Activated T-helper 2 cell treated with anti-CD3 and anti-CD28 coated beads, Interferon-gamma antibody, Interleukin-2, Interleukin-4, amounts not matched to agents 10 μg/mL and 5 μg/mL and 100 μg/mL, durations not matched to agents 14 hours and 24 hours and 36 hours (primary cell): Measurements from ENCODE around the gene LRRFIP1. TPM values are rescaled to one million over a fixed set of nuclear protein-coding genes. Genes with fewer than 3 reads are reported as not detected.
"Not testable (repeated sequence)": the region's sequence is repeated elsewhere in the genome, so short reads cannot be mapped to it uniquely, and the experiment has no call there.

Experiments
- DNase-seq: peaks from one replicate; pipeline ENCODE4 v3.0.0; 2021; ENCODE audit warnings: low spot score
- H3K27ac Mint-ChIP-seq: one replicate; pipeline ENCODE4 v1.8.0; 2021; ENCODE audit warnings: mixed read lengths
- H3K27me3 Mint-ChIP-seq: one replicate; pipeline ENCODE4 v1.8.0; 2021; ENCODE audit warnings: low read depth, mixed read lengths
- H3K36me3 Mint-ChIP-seq: one replicate; pipeline ENCODE4 v1.8.0; 2021; ENCODE audit warnings: low read depth, mixed read lengths
- H3K4me1 Mint-ChIP-seq: one replicate; pipeline ENCODE4 v1.8.0; 2021; ENCODE audit warnings: low read depth, mixed read lengths
- H3K4me3 Mint-ChIP-seq: one replicate; pipeline ENCODE4 v1.8.0; 2021; ENCODE audit warnings: low read depth, mild to moderate bottlenecking, moderate library complexity, mixed read lengths
- H3K9me3 Mint-ChIP-seq: one replicate; pipeline ENCODE4 v1.8.0; 2021; ENCODE audit warnings: mixed read lengths
- intact Hi-C: fragments of 100-400 bp; cut with micrococcal nuclease; formaldehyde crosslinking; loops from one replicate; pipeline ENCODE4 v1.15.1; 2023
- total RNA-seq: library from RNA; stranded (reverse); gene quantifications from 2 replicates; pipeline ENCODE4 v1.2.3, GENCODE V29; 2022

Gene LRRFIP1
- total RNA-seq, 1 donor from 2014 or later: 256 TPM

- Mint-ChIP-seq H3K27ac (no peak overlapping the region), H3K4me1 (peaks cover 15% of the 10 kb centered on the region)
- intact Hi-C loops: no loop called here
Observed at GRCh38 chr2:237602409-237602808, 25.0 kb upstream of the LRRFIP1 start.

GRCh38 chr2:237603049-237603717, 24.2 kb upstream of the LRRFIP1 start:
- intact Hi-C loops: no loop called here
- no peak overlapping the region for H3K4me3 Mint-ChIP-seq

More at GRCh38 chr2:237602409-237602808, 25.0 kb upstream of the LRRFIP1 start:
- H3K27me3 Mint-ChIP-seq: no peaks in the 10 kb centered on the region
- H3K36me3 Mint-ChIP-seq: no peaks in the 10 kb centered on the region
- H3K4me3 Mint-ChIP-seq: no peak overlapping the region
- H3K9me3 Mint-ChIP-seq: no peaks in the 10 kb centered on the region
- DNase-seq: no peak

GRCh38 chr2:237603718-237604362, 23.5 kb upstream of the LRRFIP1 start:
- peaks cover 8% of the 10 kb centered on the region for H3K27me3 Mint-ChIP-seq
- no peaks in the 10 kb centered on the region for H3K36me3 Mint-ChIP-seq
- DNase-seq: peak; percentile 54
- intact Hi-C loops: no loop called here
- H3K9me3 Mint-ChIP-seq: no peaks in the 10 kb centered on the region
- peak overlapping the region; percentile 36 for H3K27ac Mint-ChIP-seq
- H3K4me1 Mint-ChIP-seq: peaks cover 15% of the 10 kb centered on the region
- no peak overlapping the region for H3K4me3 Mint-ChIP-seq

More at GRCh38 chr2:237603049-237603717, 24.2 kb upstream of the LRRFIP1 start:
- Mint-ChIP-seq H3K4me1 (peaks cover 15% of the 10 kb centered on the region), H3K9me3 (no peaks in the 10 kb centered on the region), H3K27me3 (peaks cover 2% of the 10 kb centered on the region), H3K27ac (peak overlapping the region; percentile 36), H3K36me3 (no peaks in the 10 kb centered on the region)
- no peak for DNase-seq

- Mint-ChIP-seq H3K27me3 (peaks cover 11% of the 10 kb centered on the region), H3K4me1 (peaks cover 15% of the 10 kb centered on the region), H3K27ac (no peak overlapping the region), H3K9me3 (no peaks in the 10 kb centered on the region), H3K4me3 (no peak overlapping the region), H3K36me3 (no peaks in the 10 kb centered on the region)
- intact Hi-C loops: no loop called here
- no peak for DNase-seq
Observed at GRCh38 chr2:237604391-237604790, 23.0 kb upstream of the LRRFIP1 start.

- Mint-ChIP-seq H3K4me3 (no peak overlapping the region), H3K9me3 (no peaks in the 10 kb centered on the region), H3K4me1 (peaks cover 15% of the 10 kb centered on the region), H3K36me3 (no peaks in the 10 kb centered on the region), H3K27me3 (peaks cover 16% of the 10 kb centered on the region), H3K27ac (no peak overlapping the region)
- no peak for DNase-seq
- intact Hi-C loops: no loop called here
Observed at GRCh38 chr2:237604960-237605359, 22.4 kb upstream of the LRRFIP1 start.

- H3K27ac Mint-ChIP-seq, H3K4me3 Mint-ChIP-seq, DNase-seq, intact Hi-C loops, H3K9me3 Mint-ChIP-seq, H3K36me3 Mint-ChIP-seq: not testable (repeated sequence)
- H3K4me1 Mint-ChIP-seq: peaks cover 15% of the 10 kb centered on the region
- H3K27me3 Mint-ChIP-seq: peaks cover 20% of the 10 kb centered on the region
Observed at GRCh38 chr2:237606522-237606921, 20.9 kb upstream of the LRRFIP1 start.

- no peak for DNase-seq
- H3K27me3 Mint-ChIP-seq: peaks cover 27% of the 10 kb centered on the region
- intact Hi-C loops: no loop called here
- H3K9me3 Mint-ChIP-seq: no peaks in the 10 kb centered on the region
- no peak overlapping the region for H3K27ac Mint-ChIP-seq
- H3K4me1 Mint-ChIP-seq: peaks cover 19% of the 10 kb centered on the region
- no peak overlapping the region for H3K4me3 Mint-ChIP-seq
- H3K36me3 Mint-ChIP-seq: no peaks in the 10 kb centered on the region
Observed at GRCh38 chr2:237612527-237613357, 14.6 kb upstream of the LRRFIP1 start.

GRCh38 chr2:237613679-237614078, 13.7 kb upstream of the LRRFIP1 start:
- H3K4me3 Mint-ChIP-seq: no peak overlapping the region
- no peaks in the 10 kb centered on the region for H3K36me3 Mint-ChIP-seq
- H3K27me3 Mint-ChIP-seq: peaks cover 27% of the 10 kb centered on the region
- intact Hi-C loops: no loop called here
- H3K27ac Mint-ChIP-seq: no peak overlapping the region
- peaks cover 25% of the 10 kb centered on the region for H3K4me1 Mint-ChIP-seq
- no peaks in the 10 kb centered on the region for H3K9me3 Mint-ChIP-seq
- DNase-seq: no peak

GRCh38 chr2:237614151-237614720, 13.2 kb upstream of the LRRFIP1 start:
- intact Hi-C loops: no loop called here
- Mint-ChIP-seq H3K4me1 (peaks cover 25% of the 10 kb centered on the region), H3K4me3 (no peak overlapping the region), H3K27me3 (peaks cover 25% of the 10 kb centered on the region), H3K9me3 (no peaks in the 10 kb centered on the region), H3K36me3 (no peaks in the 10 kb centered on the region), H3K27ac (no peak overlapping the region)
- no peak for DNase-seq

GRCh38 chr2:237615631-237616249, 11.6 kb upstream of the LRRFIP1 start:
- intact Hi-C loops: no loop called here

GRCh38 chr2:237616373-237616733, 11.0 kb upstream of the LRRFIP1 start:
- intact Hi-C loops: no loop called here

More at GRCh38 chr2:237615631-237616249, 11.6 kb upstream of the LRRFIP1 start:
- Mint-ChIP-seq H3K4me1 (peaks cover 25% of the 10 kb centered on the region), H3K27ac (no peak overlapping the region), H3K27me3 (peaks cover 20% of the 10 kb centered on the region), H3K4me3 (no peak overlapping the region), H3K9me3 (no peaks in the 10 kb centered on the region), H3K36me3 (no peaks in the 10 kb centered on the region)
- DNase-seq: no peak

More at GRCh38 chr2:237616373-237616733, 11.0 kb upstream of the LRRFIP1 start:
- DNase-seq: no peak
- peaks cover 21% of the 10 kb centered on the region for H3K27me3 Mint-ChIP-seq
- no peak overlapping the region for H3K4me3 Mint-ChIP-seq
- peaks cover 25% of the 10 kb centered on the region for H3K4me1 Mint-ChIP-seq
- no peak overlapping the region for H3K27ac Mint-ChIP-seq
- no peaks in the 10 kb centered on the region for H3K36me3 Mint-ChIP-seq
- no peaks in the 10 kb centered on the region for H3K9me3 Mint-ChIP-seq
